ENCODE measurements around the gene ARL16. TPM values are rescaled to one million over a fixed set of nuclear protein-coding genes. Genes with fewer than 3 reads are reported as not detected.

ARL16 gene
- total and polyA plus RNA-seq, 9 donors, result 22.8 to 55.5 (median 31.1) TPM

DNA sequence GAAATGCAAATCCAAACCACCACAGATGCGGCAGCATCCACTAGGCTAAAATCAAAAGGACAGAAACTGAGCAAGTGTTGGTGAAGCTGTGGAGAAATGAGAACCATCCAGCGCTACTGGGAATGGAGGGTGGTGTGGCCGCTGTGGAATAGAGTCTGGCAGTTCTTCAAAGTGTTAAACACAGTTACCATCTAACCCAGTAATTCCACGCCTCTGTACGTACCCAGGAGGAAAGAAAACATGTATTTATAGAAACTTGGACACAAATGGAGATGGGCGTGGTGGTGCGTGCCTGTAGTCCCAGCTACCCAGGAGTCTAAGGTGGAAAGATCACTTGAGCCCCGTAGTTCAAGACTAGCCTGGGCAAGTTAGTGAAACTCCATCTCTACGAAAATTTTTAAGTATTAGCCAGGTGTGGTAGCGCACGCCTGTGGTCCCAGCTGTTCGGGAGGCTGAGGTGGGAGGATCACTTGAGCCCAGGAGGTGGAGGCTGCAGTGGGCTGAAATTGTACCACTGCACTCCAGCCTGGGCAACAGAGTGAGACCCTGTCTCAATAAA, 40.1 kb upstream of the ARL16 start:
- Histone ChIP-seq H3K4me1 (ENCODE audit: insufficient read depth) (peaks cover 4% of the 10 kb centered on the region), H3K27me3 (no peaks in the 10 kb centered on the region), H3K27ac (no peak overlapping the region), H3K9me3 (no peaks in the 10 kb centered on the region), H3K4me3 (no peak overlapping the region), H3K36me3 (no peaks in the 10 kb centered on the region)
- WGBS, 3 donors, result 44 to 61% (median 51%) methylated on average over 12 of the region's 12 CpGs
- TF ChIP-seq, protein P1, sequence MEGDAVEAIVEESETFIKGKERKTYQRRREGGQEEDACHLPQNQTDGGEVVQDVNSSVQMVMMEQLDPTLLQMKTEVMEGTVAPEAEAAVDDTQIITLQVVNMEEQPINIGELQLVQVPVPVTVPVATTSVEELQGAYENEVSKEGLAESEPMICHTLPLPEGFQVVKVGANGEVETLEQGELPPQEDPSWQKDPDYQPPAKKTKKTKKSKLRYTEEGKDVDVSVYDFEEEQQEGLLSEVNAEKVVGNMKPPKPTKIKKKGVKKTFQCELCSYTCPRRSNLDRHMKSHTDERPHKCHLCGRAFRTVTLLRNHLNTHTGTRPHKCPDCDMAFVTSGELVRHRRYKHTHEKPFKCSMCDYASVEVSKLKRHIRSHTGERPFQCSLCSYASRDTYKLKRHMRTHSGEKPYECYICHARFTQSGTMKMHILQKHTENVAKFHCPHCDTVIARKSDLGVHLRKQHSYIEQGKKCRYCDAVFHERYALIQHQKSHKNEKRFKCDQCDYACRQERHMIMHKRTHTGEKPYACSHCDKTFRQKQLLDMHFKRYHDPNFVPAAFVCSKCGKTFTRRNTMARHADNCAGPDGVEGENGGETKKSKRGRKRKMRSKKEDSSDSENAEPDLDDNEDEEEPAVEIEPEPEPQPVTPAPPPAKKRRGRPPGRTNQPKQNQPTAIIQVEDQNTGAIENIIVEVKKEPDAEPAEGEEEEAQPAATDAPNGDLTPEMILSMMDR (IDR thresholded peaks at IDR 0.05), result no peak
- no peak for TF ChIP-seq EP300 (IDR thresholded peaks at IDR 0.05)
- TF ChIP-seq POLR2A (IDR thresholded peaks at IDR 0.05), result no peak
- intact Hi-C loops (cut with DNase I), result no loop called here
- DNase-seq, result no peak

DNA sequence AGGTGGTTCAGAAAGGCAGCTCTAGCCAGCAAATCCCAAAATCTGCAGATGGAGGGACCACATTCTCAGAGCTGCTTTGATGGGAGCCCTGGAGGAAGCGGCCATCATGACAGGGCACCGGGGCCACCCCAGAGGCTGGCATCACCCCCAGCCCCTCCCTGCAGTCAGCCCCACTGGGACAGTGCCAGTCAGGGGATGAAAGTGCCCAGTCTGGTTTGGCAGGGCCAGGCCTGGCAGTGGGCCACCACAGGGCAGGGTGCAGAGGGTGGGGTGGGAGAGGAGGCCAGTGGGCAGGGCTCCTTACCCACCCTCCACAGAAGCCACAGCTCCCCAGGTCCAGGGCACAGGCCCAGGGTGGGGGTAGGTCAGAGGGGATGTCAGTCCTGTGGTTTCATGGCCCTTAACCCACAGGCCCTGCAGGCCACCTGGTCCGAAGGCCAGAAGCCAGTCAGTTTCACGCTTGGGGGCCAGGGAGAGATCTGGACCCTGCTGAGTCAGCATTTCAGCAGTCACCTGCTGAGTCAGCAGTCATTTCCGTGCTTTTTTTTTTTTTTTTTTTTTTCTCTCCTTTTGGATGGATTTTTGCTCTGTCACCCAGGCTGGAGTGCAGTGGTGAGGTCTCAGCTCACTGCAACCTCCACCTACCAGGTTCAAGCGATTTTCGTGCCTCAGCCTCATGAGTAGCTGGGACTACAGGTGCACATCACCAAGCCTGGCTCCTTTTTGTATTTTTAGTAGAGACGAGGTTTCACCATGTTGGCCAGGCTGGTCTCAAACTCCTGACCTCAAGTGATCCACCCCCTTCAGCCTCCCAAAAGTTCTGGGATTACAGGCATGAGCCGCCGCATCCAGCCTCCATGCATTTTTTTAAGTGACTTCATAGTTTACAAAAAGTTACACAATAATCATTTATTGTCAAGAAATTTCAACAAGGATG, 38.9 kb upstream of the ARL16 start:
- intact Hi-C loops (cut with DNase I), result no loop called here
- no peaks in the 10 kb centered on the region for H3K27me3 ChIP-seq
- H3K4me1 ChIP-seq (ENCODE audit: insufficient read depth), result peaks cover 4% of the 10 kb centered on the region
- DNase-seq, result peak in 1 of 5 donors; percentile 48
- H3K27ac ChIP-seq, result no peak overlapping the region
- no peaks in the 10 kb centered on the region for H3K9me3 ChIP-seq
- TF ChIP-seq, protein P1 (IDR thresholded peaks at IDR 0.05), result no peak
- TF ChIP-seq EP300 (IDR thresholded peaks at IDR 0.05), result no peak
- no peak for TF ChIP-seq POLR2A (IDR thresholded peaks at IDR 0.05)
- 48 to 55% (median 49%) methylated on average over 10 of the region's 10 CpGs for WGBS, 3 donors
- H3K4me3 ChIP-seq, result no peak overlapping the region
- no peaks in the 10 kb centered on the region for H3K36me3 ChIP-seq

DNA sequence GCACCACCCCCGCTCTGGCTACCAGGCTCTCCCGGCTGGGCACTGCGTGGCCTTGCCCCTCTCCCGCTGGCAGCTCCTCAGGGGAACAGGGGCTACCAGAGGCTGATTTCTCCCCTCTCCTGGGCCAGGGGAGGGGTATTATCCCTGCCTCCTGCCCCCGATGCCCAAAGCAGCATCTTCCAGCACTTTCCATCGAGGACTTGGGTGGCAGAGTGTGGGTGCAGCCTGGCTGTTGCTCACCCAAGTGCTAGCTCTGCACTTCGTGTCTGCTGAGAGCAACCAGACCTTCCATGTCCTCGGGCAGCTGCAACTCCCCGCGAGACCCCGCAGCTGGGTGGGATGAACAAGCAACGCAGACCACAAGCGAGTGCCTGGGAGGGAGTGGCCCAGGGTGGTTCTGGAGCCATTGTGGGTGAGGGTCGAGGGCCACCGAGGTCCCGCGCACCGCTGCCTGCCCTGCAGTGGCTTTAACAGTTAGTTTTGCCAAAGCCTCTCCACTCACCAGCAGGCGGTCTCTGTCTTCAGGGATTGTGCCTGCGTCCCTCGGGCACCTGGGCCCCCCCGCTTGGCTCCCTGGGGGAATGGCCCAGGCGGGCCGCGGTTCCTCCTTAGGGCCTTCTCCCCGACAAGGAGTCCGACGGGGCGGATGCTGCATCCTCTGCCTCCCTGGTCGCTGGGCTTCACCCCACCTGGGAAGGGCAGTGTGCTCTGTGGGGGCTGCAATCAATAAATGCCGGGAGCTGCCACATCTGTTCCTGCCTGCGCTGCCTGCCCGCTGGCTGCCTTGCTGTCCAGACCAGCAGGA, 36.9 kb upstream of the ARL16 start:
- peaks cover 4% of the 10 kb centered on the region for H3K4me1 ChIP-seq (ENCODE audit: insufficient read depth)
- H3K4me3 ChIP-seq, result no peak overlapping the region
- intact Hi-C loops (cut with DNase I), result no loop called here
- WGBS, 3 donors, result 78 to 81% (median 79%) methylated on average over 30 to 33 of the region's 33 CpGs
- TF ChIP-seq EP300 (IDR thresholded peaks at IDR 0.05), result no peak
- TF ChIP-seq, protein P1 (IDR thresholded peaks at IDR 0.05), result no peak
- TF ChIP-seq POLR2A (IDR thresholded peaks at IDR 0.05), result no peak
- H3K27me3 ChIP-seq, result no peaks in the 10 kb centered on the region
- H3K9me3 ChIP-seq, result no peaks in the 10 kb centered on the region
- peak in 1 of 5 donors; percentile 29 for DNase-seq
- no peak overlapping the region for H3K27ac ChIP-seq
- H3K36me3 ChIP-seq, result no peaks in the 10 kb centered on the region

Data from ovary (tissue), 9 donors.